ENCODE data around the gene NUDT14.

GRCh38 chr14:105205673-105206208 is 24.6 kb upstream of the NUDT14 start:
- no peak for TF ChIP-seq CTCF (IDR thresholded peaks at IDR 0.05)
- TF ChIP-seq POLR2A (IDR thresholded peaks at IDR 0.05), result no peak

Measured in Peyer's patch (tissue), 4 donors.